MG63 (cell line): ENCODE measurements around the gene SGSM2. TPM values are rescaled to one million over a fixed set of nuclear protein-coding genes. Genes with fewer than 3 reads are reported as not detected.

Experiments
- DNase-seq: peaks from one replicate; pipeline ENCODE4 v3.0.0-alpha.2; 2020
- H3K27me3 ChIP-seq: fragments of 250-450 bp; sonication (Bioruptor Pico); 2 replicates; pipeline ENCODE4 v1.5.1; 2020; ENCODE audit warnings: mild to moderate bottlenecking, moderate library complexity
- H3K36me3 ChIP-seq: fragments of 250-450 bp; sonication (Bioruptor Pico); 2 replicates; pipeline ENCODE4 v1.5.1; 2020; ENCODE audit warnings: mild to moderate bottlenecking, moderate library complexity
- H3K4me3 ChIP-seq: fragments of 250-450 bp; sonication (Bioruptor Pico); 2 replicates; pipeline ENCODE4 v1.5.1; 2020; ENCODE audit warnings: mild to moderate bottlenecking, moderate library complexity
- H3K9me3 ChIP-seq: fragments of 250-450 bp; sonication (Bioruptor Pico); 2 replicates; pipeline ENCODE4 v1.5.1; 2020; ENCODE audit warnings: mild to moderate bottlenecking, moderate library complexity
- total RNA-seq: library from RNA; depleted of rRNA; stranded (reverse); fragments of >200 nt; shearing (Covaris generic); gene quantifications from 2 replicates; pipeline ENCODE4 v1.2.3, GENCODE V29; 2014; ENCODE audit warnings: low replicate concordance

Gene SGSM2
- total RNA-seq, 1 experiment from 2014 or later = 9.6 TPM

DNA sequence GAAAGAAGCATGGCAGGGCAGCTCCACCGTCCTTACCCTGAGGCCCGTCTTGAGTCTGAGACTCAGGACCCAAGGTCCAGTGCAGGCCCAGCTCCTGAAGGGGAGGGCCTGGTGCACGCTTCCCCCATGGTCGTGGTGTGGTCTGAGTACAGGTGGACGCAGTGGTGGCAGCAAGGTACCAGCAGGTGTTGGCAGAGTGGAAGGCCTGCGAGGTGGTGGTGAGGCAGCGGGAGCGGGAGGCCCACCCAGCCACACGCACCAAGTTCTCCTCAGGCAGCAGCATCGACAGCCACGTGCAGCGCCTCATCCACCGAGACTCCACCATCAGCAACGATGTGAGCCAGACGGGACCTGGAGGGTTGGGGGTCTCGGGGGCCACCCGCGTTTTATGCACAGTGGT lies 35.9 kb downstream of the SGSM2 start:
- no peak for DNase-seq
- Histone ChIP-seq H3K27me3 (no peaks in the 10 kb centered on the region), H3K4me3 (no peak overlapping the region), H3K36me3 (no peaks in the 10 kb centered on the region), H3K9me3 (no peaks in the 10 kb centered on the region)

DNA sequence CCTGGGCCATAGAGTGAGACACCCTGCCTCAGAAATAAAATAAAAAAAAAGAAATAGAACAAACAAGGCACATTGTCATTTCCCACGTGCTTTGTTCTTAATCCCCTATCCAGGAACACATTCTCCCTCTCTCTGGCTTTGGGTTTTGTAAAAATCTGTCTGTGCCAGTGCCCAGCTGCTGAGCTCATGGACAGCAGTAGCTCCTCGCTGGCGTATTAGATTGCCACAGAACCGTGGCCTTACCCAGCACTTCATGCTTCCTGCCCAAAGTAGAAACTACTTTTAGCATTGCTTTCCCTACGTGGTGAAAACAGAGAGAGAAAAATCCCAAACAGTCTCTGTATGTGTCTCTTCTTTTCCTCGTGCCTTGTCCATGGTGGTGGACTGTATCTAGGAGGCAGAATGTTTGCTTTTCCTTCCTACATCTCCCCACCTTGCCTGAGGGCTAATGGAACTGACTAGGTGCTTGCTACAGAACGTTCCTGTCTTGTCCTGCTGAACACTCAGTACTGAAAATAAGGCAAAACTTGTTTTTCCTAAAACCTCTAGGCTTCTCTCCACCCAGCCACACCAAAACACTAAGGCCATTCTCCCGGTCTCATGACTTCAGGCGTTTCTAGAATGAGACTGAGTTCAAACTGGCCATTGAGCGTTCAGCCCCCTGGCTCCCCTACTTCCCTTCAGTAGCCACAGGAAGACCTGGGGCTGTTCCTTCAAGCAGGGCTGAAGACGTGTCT lies 37.4 kb downstream of the SGSM2 start:
- Histone ChIP-seq H3K36me3 (no peaks in the 10 kb centered on the region), H3K9me3 (no peaks in the 10 kb centered on the region), H3K4me3 (no peak overlapping the region), H3K27me3 (no peaks in the 10 kb centered on the region)
- DNase-seq = no peak

GRCh38 chr17:2375406-2375805 lies 38.1 kb downstream of the SGSM2 start:
- no peak for DNase-seq
- Histone ChIP-seq H3K36me3 (no peaks in the 10 kb centered on the region), H3K9me3 (no peaks in the 10 kb centered on the region), H3K27me3 (no peaks in the 10 kb centered on the region), H3K4me3 (no peak overlapping the region)

DNA sequence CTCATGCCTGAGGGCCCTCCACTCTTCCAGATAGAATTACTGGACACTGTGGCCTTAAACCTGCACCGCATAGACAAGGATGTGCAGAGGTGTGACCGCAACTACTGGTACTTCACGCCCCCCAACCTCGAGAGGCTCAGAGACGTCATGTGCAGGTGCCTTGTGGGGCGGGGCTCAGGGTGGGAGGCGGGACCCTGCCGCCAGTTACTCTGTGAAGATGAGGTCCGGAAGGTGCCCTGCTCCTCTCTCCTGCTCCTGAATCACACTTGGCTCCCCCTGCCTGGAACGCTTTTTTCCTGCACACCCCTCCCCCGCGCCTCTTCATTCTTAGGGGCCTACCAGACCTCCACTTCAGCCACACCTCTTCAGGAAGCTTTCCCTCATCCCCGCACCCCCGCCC lies 38.8 kb downstream of the SGSM2 start:
- H3K27me3 ChIP-seq = no peaks in the 10 kb centered on the region
- no peaks in the 10 kb centered on the region for H3K9me3 ChIP-seq
- no peak for DNase-seq
- no peaks in the 10 kb centered on the region for H3K36me3 ChIP-seq
- H3K4me3 ChIP-seq = no peak overlapping the region

DNA sequence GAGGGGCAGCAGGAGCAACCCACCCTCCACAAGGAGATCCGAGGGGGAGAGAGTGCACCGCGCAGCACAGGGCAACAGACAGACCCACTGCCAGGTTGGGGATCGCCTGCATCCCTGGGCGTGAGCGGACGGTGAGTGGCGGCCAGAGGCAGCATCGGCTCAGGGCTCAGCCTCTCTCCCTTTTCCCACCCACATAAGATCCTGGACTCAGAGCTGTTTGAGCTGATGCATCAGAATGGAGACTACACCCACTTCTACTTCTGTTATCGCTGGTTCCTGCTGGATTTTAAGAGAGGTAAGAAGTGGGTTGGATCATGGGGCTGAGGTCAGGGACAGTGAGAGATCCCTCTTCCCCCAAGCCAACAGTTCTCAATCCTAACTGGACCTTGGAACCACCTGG lies 40.4 kb downstream of the SGSM2 start:
- Histone ChIP-seq H3K9me3 (no peaks in the 10 kb centered on the region), H3K4me3 (no peak overlapping the region), H3K27me3 (no peaks in the 10 kb centered on the region), H3K36me3 (no peaks in the 10 kb centered on the region; the same call in 1 of the 2 replicates)
- DNase-seq = no peak

DNA sequence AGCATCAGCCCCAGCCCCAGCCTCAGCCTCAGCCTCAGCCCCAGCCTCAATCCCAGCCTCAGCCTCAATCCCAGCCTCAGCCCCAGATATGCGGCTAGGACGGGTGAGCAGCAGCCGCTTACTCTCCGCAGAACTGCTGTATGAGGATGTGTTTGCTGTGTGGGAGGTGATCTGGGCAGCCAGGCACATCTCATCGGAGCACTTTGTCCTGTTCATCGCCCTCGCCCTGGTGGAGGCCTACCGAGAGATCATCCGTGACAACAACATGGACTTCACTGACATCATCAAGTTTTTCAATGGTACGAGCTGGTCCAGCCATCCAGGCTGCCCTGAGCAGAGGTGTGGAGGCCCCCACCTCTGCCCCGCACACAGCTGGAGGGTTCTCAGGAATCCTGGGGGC lies 41.6 kb downstream of the SGSM2 start:
- no peak for DNase-seq
- H3K36me3 ChIP-seq = no peaks in the 10 kb centered on the region; the same call in 1 of the 2 replicates
- no peak overlapping the region for H3K4me3 ChIP-seq
- no peaks in the 10 kb centered on the region for H3K9me3 ChIP-seq
- no peaks in the 10 kb centered on the region for H3K27me3 ChIP-seq

DNA sequence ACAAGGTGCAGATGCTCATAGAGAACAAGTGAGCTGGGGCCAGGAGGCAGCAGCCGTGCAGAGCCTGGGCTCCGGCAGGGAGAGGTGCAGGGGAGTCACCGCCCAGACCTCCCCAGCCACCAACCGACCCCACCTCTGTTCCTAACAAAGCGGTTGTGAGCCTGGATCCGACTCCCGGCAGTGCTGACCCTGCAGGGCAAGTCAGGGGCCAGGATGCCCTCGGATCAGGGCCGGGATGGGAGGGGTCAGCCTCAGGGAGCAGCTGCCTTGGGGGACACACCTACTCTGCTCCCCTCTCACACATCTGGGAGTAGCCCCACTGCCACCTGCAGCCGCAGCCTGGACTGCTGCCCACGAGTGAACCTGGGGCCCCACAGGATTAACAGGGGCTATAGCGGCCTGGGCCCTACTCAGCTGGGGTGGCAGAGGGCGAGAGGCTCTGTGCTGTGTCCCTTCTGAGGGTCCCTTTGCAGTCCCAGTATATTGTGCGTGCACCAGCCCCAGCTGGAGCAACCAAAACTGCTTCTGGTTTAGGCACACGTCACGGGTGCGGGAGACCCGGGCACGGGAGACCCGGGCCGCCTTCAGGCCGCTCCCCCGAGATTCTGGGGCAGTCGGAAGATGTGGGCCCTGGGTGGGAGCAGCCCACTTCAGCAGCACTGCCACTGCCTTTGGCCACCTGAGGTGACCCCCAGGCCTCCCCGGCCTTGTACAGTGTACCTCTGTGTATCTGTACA lies 42.4 kb downstream of the SGSM2 start:
- H3K36me3 ChIP-seq = no peaks in the 10 kb centered on the region; the same call in 1 of the 2 replicates
- H3K27me3 ChIP-seq = no peaks in the 10 kb centered on the region
- no peaks in the 10 kb centered on the region for H3K9me3 ChIP-seq
- H3K4me3 ChIP-seq = no peak overlapping the region
- DNase-seq = no peak

DNA sequence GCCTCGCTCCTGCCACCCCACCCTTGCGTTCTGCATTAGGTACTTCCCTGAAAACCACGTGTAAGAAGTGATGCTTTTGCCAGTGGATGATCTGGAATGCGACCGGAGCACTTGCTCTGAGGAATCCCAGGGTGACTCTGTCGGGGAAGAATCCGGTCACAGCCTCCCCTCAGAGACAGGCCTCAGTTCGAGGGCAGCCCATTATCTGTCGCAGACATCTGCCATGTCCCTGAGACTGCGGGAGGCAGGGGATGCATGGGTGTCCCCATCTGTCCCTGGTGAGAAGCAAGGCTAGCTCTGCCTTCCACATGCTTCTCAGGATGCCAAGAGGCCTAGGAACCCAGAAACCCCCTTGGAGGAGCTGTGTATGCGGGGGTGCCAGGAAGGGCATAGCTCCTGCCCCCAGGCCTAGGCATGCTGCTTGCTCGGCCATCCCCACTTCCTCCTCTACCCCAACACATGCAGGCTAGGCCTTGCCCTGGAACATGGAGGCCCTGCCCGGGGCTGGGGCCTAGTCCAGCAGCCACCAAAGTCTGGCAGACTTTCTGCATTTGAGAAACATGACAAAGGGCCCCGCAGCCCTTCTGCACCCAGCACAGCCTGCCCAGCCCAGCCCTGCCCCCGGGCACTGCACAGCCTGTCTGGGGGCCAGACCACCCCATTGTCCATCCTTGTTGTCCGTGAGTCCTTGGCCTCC lies 43.1 kb downstream of the SGSM2 start:
- Histone ChIP-seq H3K36me3 (no peaks in the 10 kb centered on the region; the same call in 1 of the 2 replicates), H3K9me3 (no peaks in the 10 kb centered on the region), H3K27me3 (no peaks in the 10 kb centered on the region), H3K4me3 (no peak overlapping the region)
- no peak for DNase-seq

GRCh38 chr17:2380950-2381649 lies 43.8 kb downstream of the SGSM2 start:
- Histone ChIP-seq H3K9me3 (no peaks in the 10 kb centered on the region), H3K4me3 (no peak overlapping the region), H3K36me3 (no peaks in the 10 kb centered on the region; the same call in 1 of the 2 replicates), H3K27me3 (no peaks in the 10 kb centered on the region)
- no peak for DNase-seq

- Histone ChIP-seq H3K27me3 (no peaks in the 10 kb centered on the region), H3K36me3 (no peaks in the 10 kb centered on the region; the same call in 1 of the 2 replicates), H3K9me3 (no peaks in the 10 kb centered on the region), H3K4me3 (no peak overlapping the region)
- DNase-seq = no peak
These were observed 46.4 kb downstream of the SGSM2 start for GRCh38 chr17:2383628-2384167.

GRCh38 chr17:2384439-2385127 lies 47.3 kb downstream of the SGSM2 start:
- Histone ChIP-seq H3K4me3 (no peak overlapping the region), H3K27me3 (no peaks in the 10 kb centered on the region), H3K9me3 (no peaks in the 10 kb centered on the region), H3K36me3 (no peaks in the 10 kb centered on the region; the same call in 1 of the 2 replicates)
- no peak for DNase-seq

DNA sequence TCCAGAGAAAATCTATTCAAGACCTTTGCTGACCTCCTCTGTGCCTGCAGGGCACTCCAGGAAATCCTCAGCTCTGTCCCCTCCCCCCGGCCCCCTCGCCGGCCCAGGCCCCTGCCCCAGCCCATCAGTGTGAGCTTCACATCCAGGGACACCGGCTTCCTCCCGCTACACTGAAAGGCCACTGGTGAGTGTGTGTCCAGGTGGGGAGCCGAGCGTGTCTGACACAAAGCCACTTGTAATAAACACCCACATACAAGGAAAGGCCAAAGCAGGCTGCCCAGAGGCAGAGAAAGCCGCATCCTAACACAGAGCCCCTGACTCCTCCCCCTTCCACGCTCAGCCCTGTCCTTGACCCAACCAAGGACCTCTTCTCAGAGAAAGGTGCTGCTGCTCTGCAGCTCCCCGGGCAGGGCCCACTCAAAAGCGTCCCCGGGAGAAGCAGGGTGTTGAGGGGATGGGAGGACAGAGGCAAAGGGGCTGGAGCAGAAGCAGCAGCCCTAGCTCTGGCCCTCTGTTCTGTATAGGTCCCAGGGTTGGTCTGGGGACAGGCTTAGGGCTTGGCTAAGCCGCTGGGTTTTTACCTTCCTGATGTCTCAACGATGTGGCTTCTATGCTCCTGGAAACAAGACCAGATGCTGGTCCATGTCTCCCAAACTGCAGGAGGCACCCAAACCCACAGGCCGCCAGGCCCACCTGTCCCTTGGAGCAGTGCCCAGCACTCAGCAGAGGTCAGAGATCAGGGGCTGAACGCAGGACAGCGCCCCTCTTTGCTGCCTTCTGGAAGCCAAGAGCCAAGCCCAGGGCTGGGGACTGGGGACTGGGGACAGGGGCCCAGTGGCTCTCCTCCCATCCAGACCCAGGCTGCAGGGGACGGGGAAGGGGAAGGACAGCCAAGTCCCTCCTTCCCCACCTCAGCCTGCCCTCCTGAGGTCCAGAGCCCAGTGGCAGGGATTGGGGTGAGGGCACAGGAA lies 48.2 kb downstream of the SGSM2 start:
- no peak for DNase-seq
- no peak overlapping the region for H3K4me3 ChIP-seq
- H3K9me3 ChIP-seq = no peaks in the 10 kb centered on the region
- no peaks in the 10 kb centered on the region; the same call in 1 of the 2 replicates for H3K36me3 ChIP-seq
- H3K27me3 ChIP-seq = no peaks in the 10 kb centered on the region

- Histone ChIP-seq H3K36me3 (no peaks in the 10 kb centered on the region; the same call in 1 of the 2 replicates), H3K9me3 (no peaks in the 10 kb centered on the region), H3K4me3 (no peak overlapping the region), H3K27me3 (no peaks in the 10 kb centered on the region)
- DNase-seq = no peak
These were observed 49.2 kb downstream of the SGSM2 start for GRCh38 chr17:2386400-2387085.

GRCh38 chr17:2387086-2388019 lies 50.1 kb downstream of the SGSM2 start:
- no peaks in the 10 kb centered on the region for H3K9me3 ChIP-seq
- no peak for DNase-seq
- no peak overlapping the region for H3K4me3 ChIP-seq
- peaks cover 6% of the 10 kb centered on the region for H3K36me3 ChIP-seq
- H3K27me3 ChIP-seq = no peaks in the 10 kb centered on the region
